ENCODE measurements around the gene GMEB2. TPM values are rescaled to one million over a fixed set of nuclear protein-coding genes. Genes with fewer than 3 reads are reported as not detected.

The GMEB2 gene
- total and polyA plus RNA-seq, 11 donors: 4.3 to 10.0 (median 6.1) TPM

DNA sequence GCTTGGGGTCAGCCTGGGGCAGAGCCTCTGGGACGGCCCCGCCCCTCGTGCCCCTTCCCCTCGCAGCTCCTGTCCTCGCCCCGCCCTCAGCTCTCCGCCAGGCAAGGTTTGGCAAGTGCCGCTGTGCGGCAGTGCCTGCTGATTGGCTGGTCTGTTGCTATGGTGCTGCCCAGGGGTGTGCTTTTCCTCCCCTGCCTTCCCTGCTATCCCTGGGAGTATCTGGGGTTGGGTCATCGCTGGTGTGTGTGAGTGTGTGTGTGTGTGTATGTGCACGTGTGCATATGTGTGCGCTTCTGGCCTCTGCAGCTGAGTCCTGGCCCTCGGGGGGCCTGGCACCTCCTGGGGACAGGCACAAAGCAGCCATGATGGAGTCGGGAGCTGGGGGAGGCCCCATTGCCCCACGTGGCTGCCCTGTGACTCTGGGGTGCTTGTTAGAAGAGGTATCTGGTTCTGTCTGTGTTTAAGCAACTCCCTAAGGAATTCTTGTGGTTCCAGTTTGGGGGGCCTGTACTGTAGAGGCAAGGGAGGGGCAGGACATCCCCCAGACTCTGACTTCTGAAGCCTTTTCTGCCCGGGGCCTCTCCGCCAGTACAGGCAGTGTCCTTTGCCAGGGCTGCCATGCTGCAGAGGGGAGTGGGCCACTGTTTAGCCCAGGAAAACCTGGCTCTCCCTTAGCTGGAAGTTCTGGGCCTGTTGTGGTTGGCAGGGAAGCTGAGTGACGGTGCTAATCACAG, 38.1 kb upstream of the GMEB2 start:
- H3K9me3 ChIP-seq: no peaks in the 10 kb centered on the region
- no peak overlapping the region for H3K4me3 ChIP-seq
- no peaks in the 10 kb centered on the region for H3K4me1 ChIP-seq
- no peak overlapping the region for H3K27ac ChIP-seq
- TF ChIP-seq POLR2A (IDR thresholded peaks at IDR 0.05): no peak
- TF ChIP-seq, protein P1, sequence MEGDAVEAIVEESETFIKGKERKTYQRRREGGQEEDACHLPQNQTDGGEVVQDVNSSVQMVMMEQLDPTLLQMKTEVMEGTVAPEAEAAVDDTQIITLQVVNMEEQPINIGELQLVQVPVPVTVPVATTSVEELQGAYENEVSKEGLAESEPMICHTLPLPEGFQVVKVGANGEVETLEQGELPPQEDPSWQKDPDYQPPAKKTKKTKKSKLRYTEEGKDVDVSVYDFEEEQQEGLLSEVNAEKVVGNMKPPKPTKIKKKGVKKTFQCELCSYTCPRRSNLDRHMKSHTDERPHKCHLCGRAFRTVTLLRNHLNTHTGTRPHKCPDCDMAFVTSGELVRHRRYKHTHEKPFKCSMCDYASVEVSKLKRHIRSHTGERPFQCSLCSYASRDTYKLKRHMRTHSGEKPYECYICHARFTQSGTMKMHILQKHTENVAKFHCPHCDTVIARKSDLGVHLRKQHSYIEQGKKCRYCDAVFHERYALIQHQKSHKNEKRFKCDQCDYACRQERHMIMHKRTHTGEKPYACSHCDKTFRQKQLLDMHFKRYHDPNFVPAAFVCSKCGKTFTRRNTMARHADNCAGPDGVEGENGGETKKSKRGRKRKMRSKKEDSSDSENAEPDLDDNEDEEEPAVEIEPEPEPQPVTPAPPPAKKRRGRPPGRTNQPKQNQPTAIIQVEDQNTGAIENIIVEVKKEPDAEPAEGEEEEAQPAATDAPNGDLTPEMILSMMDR (IDR thresholded peaks at IDR 0.05): no peak
- peaks cover 0 to 82% (median 66%) of the 10 kb centered on the region in 9 donors for H3K36me3 ChIP-seq
- DNase-seq (no peak), ATAC-seq (peak in 2 of 4 donors; percentile 21 to 68)
- WGBS, 4 donors: 69 to 76% (median 72%) methylated on average over 10 to 18 of the region's 18 CpGs
- intact Hi-C loops (cut with DNase I): no loop called here
- H3K27me3 ChIP-seq: no peaks in the 10 kb centered on the region

DNA sequence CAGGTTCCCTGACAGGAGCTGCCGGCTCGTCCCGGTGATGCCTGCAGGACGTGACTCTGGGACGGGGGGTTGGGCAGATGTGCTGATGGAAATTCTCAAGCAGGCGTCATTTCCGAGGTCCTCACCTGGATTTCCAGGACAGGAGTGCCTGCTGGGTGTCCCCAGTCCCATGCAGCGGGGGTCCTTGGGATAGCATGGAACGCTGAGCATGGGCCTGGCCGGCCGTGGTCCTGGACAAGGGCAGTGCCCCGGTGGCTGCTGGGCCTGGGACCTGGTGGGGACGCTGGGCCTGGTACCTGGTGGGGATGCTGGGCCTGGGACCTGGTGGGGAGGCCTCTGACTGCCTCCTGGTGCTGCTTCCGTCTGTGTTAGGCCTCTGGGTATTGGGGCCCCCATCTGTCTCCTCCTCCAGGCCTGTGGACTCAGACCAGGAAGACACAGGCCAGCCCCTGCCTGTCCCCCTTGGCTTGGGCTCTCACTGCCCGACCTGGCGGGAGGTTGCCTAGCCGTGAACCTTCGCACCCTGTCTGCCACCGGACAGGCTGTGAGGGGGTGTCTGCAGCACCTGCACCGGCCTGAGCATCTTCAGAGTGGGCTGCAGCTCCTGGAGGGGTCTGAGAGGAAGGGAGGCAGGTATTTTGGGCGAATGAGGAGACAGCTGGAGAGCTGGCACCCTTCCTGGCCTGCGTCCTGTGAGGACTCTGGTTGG, 37.4 kb upstream of the GMEB2 start:
- 85 to 92% (median 90%) methylated on average over 13 to 22 of the region's 22 CpGs for WGBS, 4 donors
- H3K4me3 ChIP-seq: no peak overlapping the region
- TF ChIP-seq, protein P1 (IDR thresholded peaks at IDR 0.05): no peak
- TF ChIP-seq POLR2A (IDR thresholded peaks at IDR 0.05): no peak
- no peak for ATAC-seq
- DNase-seq: no peak
- no peaks in the 10 kb centered on the region for H3K27me3 ChIP-seq
- H3K27ac ChIP-seq: no peak overlapping the region
- H3K9me3 ChIP-seq: no peaks in the 10 kb centered on the region
- H3K36me3 ChIP-seq: peaks cover 0 to 82% (median 64%) of the 10 kb centered on the region in 9 donors
- intact Hi-C loops (cut with DNase I): no loop called here
- peaks cover 0 to 6% (median 4%) of the 10 kb centered on the region in 12 donors for H3K4me1 ChIP-seq

DNA sequence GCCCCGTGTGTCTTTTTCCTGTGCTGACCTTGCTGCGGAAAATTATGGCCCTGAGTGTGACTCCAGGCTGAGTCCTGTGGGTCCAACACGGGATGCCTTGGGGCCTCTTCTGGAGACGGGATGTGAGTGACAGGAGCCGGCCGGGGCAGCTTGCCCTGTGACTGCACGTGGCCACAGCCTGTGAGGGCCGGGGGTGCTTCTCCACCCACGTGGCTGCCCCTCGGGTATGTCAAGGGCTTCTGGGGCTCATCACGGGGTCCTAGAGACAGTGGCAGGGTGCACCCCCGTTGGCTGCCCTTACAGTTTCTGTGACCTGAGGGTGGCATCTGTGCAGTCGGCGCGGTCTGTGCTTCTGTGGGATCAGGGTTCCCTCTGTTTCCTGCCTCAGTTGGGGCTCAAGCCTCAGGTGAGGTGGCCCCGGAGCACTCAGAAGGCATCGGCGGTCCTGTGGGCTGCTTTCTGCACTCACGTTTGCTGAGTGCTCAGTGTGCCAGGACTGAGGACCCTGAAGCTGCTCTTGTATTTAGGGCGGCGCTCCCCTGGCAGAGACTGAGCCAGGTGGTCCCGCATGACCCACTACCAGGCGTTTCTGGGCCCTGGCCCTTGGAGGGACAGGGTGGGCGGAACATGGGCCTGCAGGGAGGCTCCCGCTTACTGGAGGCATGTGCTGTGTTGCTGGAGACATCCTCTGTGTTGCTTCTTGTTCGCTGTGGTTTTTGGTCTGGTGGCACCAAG, 36.6 kb upstream of the GMEB2 start:
- intact Hi-C loops (cut with DNase I): no loop called here
- WGBS, 4 donors: 88 to 93% (median 90%) methylated on average over 14 to 26 of the region's 26 CpGs
- Histone ChIP-seq H3K9me3 (no peaks in the 10 kb centered on the region), H3K27me3 (no peaks in the 10 kb centered on the region), H3K4me3 (no peak overlapping the region), H3K4me1 (peaks cover 3 to 12% (median 9%) of the 10 kb centered on the region in 12 donors), H3K36me3 (peaks cover 0 to 74% (median 56%) of the 10 kb centered on the region in 9 donors), H3K27ac (no peak overlapping the region)
- ATAC-seq (no peak), DNase-seq (no peak)
- no peak for TF ChIP-seq POLR2A (IDR thresholded peaks at IDR 0.05)
- TF ChIP-seq, protein P1 (IDR thresholded peaks at IDR 0.05): no peak

DNA sequence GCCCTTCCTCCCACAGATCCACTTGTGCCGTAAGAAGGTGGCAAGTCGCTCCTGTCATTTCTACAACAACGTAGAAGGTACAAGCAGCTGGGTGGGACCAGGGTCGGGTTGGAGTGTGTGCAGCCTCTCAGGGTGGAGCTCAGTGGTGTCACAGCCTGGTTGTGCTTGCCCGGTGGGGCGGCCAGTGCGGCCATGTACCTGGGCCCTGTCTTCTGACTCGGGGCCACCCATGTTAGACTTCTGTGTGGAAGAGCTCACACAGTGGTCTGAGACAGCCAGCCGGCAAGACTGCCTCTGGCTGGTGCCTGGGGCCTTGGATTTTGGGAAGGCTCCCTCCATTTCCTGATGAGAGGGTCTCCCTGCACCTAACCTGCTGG, 35.9 kb upstream of the GMEB2 start:
- Histone ChIP-seq H3K36me3 (peaks cover 0 to 67% (median 50%) of the 10 kb centered on the region in 9 donors), H3K4me1 (peaks cover 3 to 14% (median 10%) of the 10 kb centered on the region in 12 donors), H3K9me3 (no peaks in the 10 kb centered on the region), H3K4me3 (no peak overlapping the region), H3K27ac (no peak overlapping the region), H3K27me3 (no peaks in the 10 kb centered on the region)
- WGBS, 4 donors: 92 to 95% (median 94%) methylated on average over 7 to 9 of the region's 9 CpGs
- intact Hi-C loops (cut with DNase I): no loop called here
- ATAC-seq: no peak
- DNase-seq: no peak
- TF ChIP-seq POLR2A (IDR thresholded peaks at IDR 0.05): no peak
- TF ChIP-seq, protein P1 (IDR thresholded peaks at IDR 0.05): no peak
